Panc1 (cell line): ENCODE results near the gene TRMT44. TPM values are rescaled to one million over a fixed set of nuclear protein-coding genes. Genes with fewer than 3 reads are reported as not detected.

Experiments
- ATAC-seq: fragments of 200-7000 bp; cut with Tn5 transposase; 2 replicates; pipeline ENCODE4 v1.9.1; 2020; ENCODE audit warnings: mild to moderate bottlenecking, moderate library complexity
- BruUV-seq: library from RNA; stranded (reverse); fragments of 400-500 nt; replicated peaks from 2 replicates; lab custom pipeline; 2021; lab: Mats Ljungman, UMichigan
- CTCF ChIA-PET: fragments of 300-600 bp; sonication (Branson Sonifier 250); formaldehyde crosslinking; loops from one replicate; lab custom pipeline; 2022; ENCODE audit warnings: antibody characterized with exemption; lab: Charles Lee
- POLR2A ChIA-PET: fragments of 300-600 bp; sonication (Branson Sonifier 250); formaldehyde crosslinking; loops from one replicate; lab custom pipeline; 2022; ENCODE audit warnings: antibody characterized with exemption; lab: Charles Lee
- DNase-seq: peaks from one replicate; pipeline ENCODE4 v3.0.0-alpha.2; 2010; ENCODE audit warnings: low read depth, low spot score
- H3K27ac ChIP-seq: 2 replicates; pipeline ENCODE4 v1.5.1; 2011; ENCODE audit warnings: mild to moderate bottlenecking, low read length, inconsistent platforms
- H3K27me3 ChIP-seq: fragments of 200-500 bp; sonication (Bioruptor generic); 2 replicates; pipeline ENCODE4 v1.6.0; 2014; ENCODE audit warnings: low read length, inconsistent platforms; ENCODE audit not compliant: control insufficient read depth, insufficient read depth
- H3K36me3 ChIP-seq: fragments of 200-500 bp; sonication (Bioruptor generic); 2 replicates; pipeline ENCODE4 v1.5.1; 2014; ENCODE audit warnings: inconsistent platforms, mild to moderate bottlenecking, low read length, moderate library complexity; ENCODE audit not compliant: control insufficient read depth, insufficient read depth
- H3K4me1 ChIP-seq: 2 replicates; pipeline ENCODE4 v1.5.1; 2011; ENCODE audit warnings: inconsistent platforms, mild to moderate bottlenecking, low read length, moderate library complexity; ENCODE audit not compliant: control insufficient read depth, insufficient read depth
- H3K4me3 ChIP-seq, 2 experiments: 2 replicates each; pipeline ENCODE4 v1.5.1; 2011 to 2012; ENCODE audit warnings: low read depth in 2 of 2, low read length in 2 of 2, mild to moderate bottlenecking in 2 of 2, inconsistent platforms in 1 of 2, moderate library complexity in 1 of 2
- H3K9me3 ChIP-seq: fragments of 200-500 bp; sonication (Bioruptor generic); 2 replicates; pipeline ENCODE4 v1.5.1; 2014; ENCODE audit warnings: low read depth, mild to moderate bottlenecking, inconsistent platforms, low read length, moderate library complexity; ENCODE audit not compliant: control insufficient read depth, insufficient read depth
- POLR2AphosphoS5 ChIP-seq: IDR thresholded peaks from 2 replicates; pipeline ENCODE4 v1.6.1; 2012; ENCODE audit warnings: mild to moderate bottlenecking, low read depth, low read length, moderate library complexity
- REST ChIP-seq, 2 experiments: IDR thresholded peaks; 2 replicates each; pipeline ENCODE4 v1.6.1; 2011 to 2012; ENCODE audit warnings: low read depth in 2 of 2, control low read depth in 1 of 2, low read length in 1 of 2, mild to moderate bottlenecking in 1 of 2, moderate library complexity in 1 of 2; ENCODE audit not compliant: insufficient read depth in 1 of 2
- SIN3A ChIP-seq: IDR thresholded peaks from 2 replicates; pipeline ENCODE4 v1.6.1; 2012; ENCODE audit warnings: low read depth, mild to moderate bottlenecking, low read length, moderate library complexity, borderline replicate concordance; ENCODE audit not compliant: insufficient read depth
- TCF7L2 ChIP-seq: IDR thresholded peaks from 2 replicates; pipeline ENCODE4 v1.6.1; 2011; ENCODE audit warnings: mild to moderate bottlenecking, low read depth, low read length, inconsistent platforms
- in situ Hi-C: cut with HindIII; loops from 2 replicates; pipeline ENCODE4 v1.10.0; 2016; ENCODE audit warnings: low sequenced_read_pairs, low pct_unique_long_range_greater_than_20kb
- intact Hi-C: fragments of 100-400 bp; cut with micrococcal nuclease; formaldehyde crosslinking; loops from one replicate; pipeline ENCODE4 v1.10.0; 2022; ENCODE audit not compliant: unreplicated experiment
- total RNA-seq: library from RNA; stranded (reverse); gene quantifications from one replicate; pipeline ENCODE4 v1.2.1, GENCODE V29; 2021; ENCODE audit not compliant: unreplicated experiment
- TF ChIP-seq, protein P1 (sequence below): fragments of 450-650 bp; IDR thresholded peaks from 2 replicates; pipeline ENCODE4 v1.5.1; 2017; ENCODE audit warnings: mild to moderate bottlenecking

The TRMT44 gene
- total RNA-seq, 1 experiment from 2014 or later, result 10.8 TPM

- intact Hi-C loops, result no loop called here
- CTCF ChIA-PET, result no interaction called here
- TF ChIP-seq, protein P1, sequence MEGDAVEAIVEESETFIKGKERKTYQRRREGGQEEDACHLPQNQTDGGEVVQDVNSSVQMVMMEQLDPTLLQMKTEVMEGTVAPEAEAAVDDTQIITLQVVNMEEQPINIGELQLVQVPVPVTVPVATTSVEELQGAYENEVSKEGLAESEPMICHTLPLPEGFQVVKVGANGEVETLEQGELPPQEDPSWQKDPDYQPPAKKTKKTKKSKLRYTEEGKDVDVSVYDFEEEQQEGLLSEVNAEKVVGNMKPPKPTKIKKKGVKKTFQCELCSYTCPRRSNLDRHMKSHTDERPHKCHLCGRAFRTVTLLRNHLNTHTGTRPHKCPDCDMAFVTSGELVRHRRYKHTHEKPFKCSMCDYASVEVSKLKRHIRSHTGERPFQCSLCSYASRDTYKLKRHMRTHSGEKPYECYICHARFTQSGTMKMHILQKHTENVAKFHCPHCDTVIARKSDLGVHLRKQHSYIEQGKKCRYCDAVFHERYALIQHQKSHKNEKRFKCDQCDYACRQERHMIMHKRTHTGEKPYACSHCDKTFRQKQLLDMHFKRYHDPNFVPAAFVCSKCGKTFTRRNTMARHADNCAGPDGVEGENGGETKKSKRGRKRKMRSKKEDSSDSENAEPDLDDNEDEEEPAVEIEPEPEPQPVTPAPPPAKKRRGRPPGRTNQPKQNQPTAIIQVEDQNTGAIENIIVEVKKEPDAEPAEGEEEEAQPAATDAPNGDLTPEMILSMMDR, result no peak
- no peak for TF ChIP-seq POLR2AphosphoS5
- no peak for TF ChIP-seq SIN3A
- TF ChIP-seq TCF7L2, result no peak
Measured at GRCh38 chr4:8442596-8443358, 2.2 kb downstream of the TRMT44 start.

GRCh38 chr4:8443801-8444200 lies 3.2 kb downstream of the TRMT44 start:
- ChIA-PET CTCF (no interaction called here), POLR2A (no interaction called here)
- ATAC-seq (no peak), DNase-seq (no peak)
- intact Hi-C loops, result no loop called here
- TF ChIP-seq POLR2AphosphoS5 (no peak), REST (IDR thresholded peaks at IDR 0.05; ENCODE audit: insufficient read depth in 1 of 2, low read depth in 2 of 2, low read length in 1 of 2) (no peak), SIN3A (no peak), TCF7L2 (no peak)
- TF ChIP-seq, protein P1, result no peak
- Histone ChIP-seq H3K36me3 (peaks cover 10% of the 10 kb centered on the region; the same call in 1 of the 2 replicates), H3K4me3 (no peak overlapping the region), H3K27me3 (no peaks in the 10 kb centered on the region), H3K4me1 (peaks cover 14% of the 10 kb centered on the region), H3K9me3 (no peaks in the 10 kb centered on the region), H3K27ac (no peak overlapping the region)
- in situ Hi-C loops, result no loop called here
- no TSS peak for BruUV-seq

More at GRCh38 chr4:8442596-8443358, 2.2 kb downstream of the TRMT44 start:
- in situ Hi-C loops, result no loop called here
- peak overlapping the region; percentile 91 to 97; a peak in 3 of 4 replicates for H3K4me3 ChIP-seq
- no TSS peak for BruUV-seq
- DNase-seq, result no peak
- H3K4me1 ChIP-seq, result peaks cover 14% of the 10 kb centered on the region
- H3K27ac ChIP-seq, result no peak overlapping the region
- no peaks in the 10 kb centered on the region for H3K27me3 ChIP-seq
- no peak for ATAC-seq
- no peaks in the 10 kb centered on the region for H3K9me3 ChIP-seq
- H3K36me3 ChIP-seq, result peaks cover 10% of the 10 kb centered on the region; the same call in 1 of the 2 replicates
- POLR2A ChIA-PET, result no interaction called here
